ENCODE results near the gene TSPAN10.

DNA sequence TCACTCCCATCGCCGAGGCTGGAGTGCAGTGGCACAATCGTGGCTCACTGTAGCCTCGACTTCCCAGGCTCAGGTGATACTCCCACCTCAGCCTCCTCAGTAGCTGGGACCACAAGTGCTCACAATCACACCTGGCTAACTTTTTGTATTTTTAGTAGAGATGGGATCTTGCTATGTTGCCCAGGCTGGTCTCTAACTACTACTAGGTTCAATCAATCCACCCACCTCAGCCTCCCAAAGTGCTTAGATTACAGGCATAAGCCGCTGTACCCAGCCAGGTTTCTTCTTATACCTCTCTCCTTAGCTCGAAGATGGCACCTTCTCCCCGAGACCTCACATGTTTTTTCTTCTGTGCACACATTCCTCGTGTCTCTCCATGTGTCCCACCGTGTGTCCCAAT, 3.0 kb downstream of the TSPAN10 start:
- TF ChIP-seq, protein P1, sequence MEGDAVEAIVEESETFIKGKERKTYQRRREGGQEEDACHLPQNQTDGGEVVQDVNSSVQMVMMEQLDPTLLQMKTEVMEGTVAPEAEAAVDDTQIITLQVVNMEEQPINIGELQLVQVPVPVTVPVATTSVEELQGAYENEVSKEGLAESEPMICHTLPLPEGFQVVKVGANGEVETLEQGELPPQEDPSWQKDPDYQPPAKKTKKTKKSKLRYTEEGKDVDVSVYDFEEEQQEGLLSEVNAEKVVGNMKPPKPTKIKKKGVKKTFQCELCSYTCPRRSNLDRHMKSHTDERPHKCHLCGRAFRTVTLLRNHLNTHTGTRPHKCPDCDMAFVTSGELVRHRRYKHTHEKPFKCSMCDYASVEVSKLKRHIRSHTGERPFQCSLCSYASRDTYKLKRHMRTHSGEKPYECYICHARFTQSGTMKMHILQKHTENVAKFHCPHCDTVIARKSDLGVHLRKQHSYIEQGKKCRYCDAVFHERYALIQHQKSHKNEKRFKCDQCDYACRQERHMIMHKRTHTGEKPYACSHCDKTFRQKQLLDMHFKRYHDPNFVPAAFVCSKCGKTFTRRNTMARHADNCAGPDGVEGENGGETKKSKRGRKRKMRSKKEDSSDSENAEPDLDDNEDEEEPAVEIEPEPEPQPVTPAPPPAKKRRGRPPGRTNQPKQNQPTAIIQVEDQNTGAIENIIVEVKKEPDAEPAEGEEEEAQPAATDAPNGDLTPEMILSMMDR (IDR thresholded peaks at IDR 0.05): no peak
- TF ChIP-seq EP300 (IDR thresholded peaks at IDR 0.05): no peak
